Psoas muscle (tissue), 8 donors: ENCODE results near the gene DNAI4. TPM values are rescaled to one million over a fixed set of nuclear protein-coding genes. Genes with fewer than 3 reads are reported as not detected.

Experiments
- ATAC-seq, 4 donors: fragments of 200-7000 bp; cut with Tn5 transposase; one replicate each; pipeline ENCODE4 v1.9.1; 2020; ENCODE audit warnings: moderate library complexity in 3 of 4, mild to moderate bottlenecking in 2 of 4
- DNase-seq, 2 donors: peaks; one replicate each; pipeline ENCODE4 v3.0.0-alpha.2; 2020
- H3K27ac ChIP-seq: fragments of 200-600 bp; one replicate; pipeline ENCODE4 v1.8.0; 2022
- H3K27me3 ChIP-seq, 3 donors: fragments of 200-600 bp in 1 of 3; one replicate each; pipeline versions ENCODE4 v1.6.1 to v1.8.0; 2013 to 2022; ENCODE audit warnings: low read length in 2 of 3, mild to moderate bottlenecking in 2 of 3, moderate library complexity in 1 of 3; ENCODE audit not compliant: insufficient read depth in 3 of 3
- H3K36me3 ChIP-seq, 2 donors: fragments of 200-600 bp in 1 of 2; one replicate each; pipeline versions ENCODE4 v1.6.1 to v1.8.0; 2013 to 2022; ENCODE audit warnings: low read depth in 1 of 2, mild to moderate bottlenecking in 1 of 2, moderate library complexity in 1 of 2; ENCODE audit not compliant: insufficient read depth in 1 of 2
- H3K4me1 ChIP-seq: fragments of 200-600 bp; one replicate; pipeline ENCODE4 v1.8.0; 2022
- H3K4me3 ChIP-seq: fragments of 200-600 bp; one replicate; pipeline ENCODE4 v1.8.0; 2022; ENCODE audit warnings: mild to moderate bottlenecking
- H3K9me3 ChIP-seq: fragments of 200-600 bp; one replicate; pipeline ENCODE4 v1.8.0; 2022
- CTCF ChIP-seq: fragments of 200-600 bp; IDR thresholded peaks from one replicate; pipeline ENCODE4 v1.8.0; 2022; ENCODE audit warnings: antibody characterized with exemption
- WGBS, 3 donors: extraction: QIAGEN DNeasy Blood & Tissue Kit; methylation state at CpG; one replicate each; pipeline versions ENCODE4 v1.1.6 to v1.1.7; 2013; 5-methylcytosine and 5-hydroxymethylcytosine counted together
- intact Hi-C, 2 donors: fragments of 100-400 bp; cut with DNase I; formaldehyde crosslinking; loops; one replicate each; pipeline versions ENCODE4 v1.11.0 to v1.14.2; 2022
- polyA plus RNA-seq, 3 donors: library from polyadenylated mRNA; stranded (reverse); fragments of 200-250 nt; gene quantifications; one replicate each; pipeline ENCODE4 v1.2.3, GENCODE V29; 2013
- total RNA-seq, 4 donors: library from RNA; stranded (reverse); fragmentation: NEBNext Ultra II Directional in 2 of 4; extraction: Animal tissue kit (Norgen Biotek cat#: 25700) in 2 of 4; gene quantifications; one replicate each; pipeline versions ENCODE4 v1.2.1 to v1.2.4, GENCODE V29; 2021 to 2023
- donor health status: healthy with polysubstance abuse.
- donor health status: DM: no; HTN: no; CAD: no; lungs with moderate emphysema.
- donor health status: Bipolar disorder and iron deficiency.
- donor health status: healthy.
- donor health status: DM: yes; HTN: yes; CAD: no.
- donor health status: DM: no; HTN: no; CAD: no.
- donor health status: DM: no; HTN: no; CAD: no.
- donor health status: DM: yes; HTN: yes; CAD: no.

The DNAI4 gene
- total and polyA plus RNA-seq, 7 donors, result 0.18 to 6.5 (median 4.5) TPM

DNA sequence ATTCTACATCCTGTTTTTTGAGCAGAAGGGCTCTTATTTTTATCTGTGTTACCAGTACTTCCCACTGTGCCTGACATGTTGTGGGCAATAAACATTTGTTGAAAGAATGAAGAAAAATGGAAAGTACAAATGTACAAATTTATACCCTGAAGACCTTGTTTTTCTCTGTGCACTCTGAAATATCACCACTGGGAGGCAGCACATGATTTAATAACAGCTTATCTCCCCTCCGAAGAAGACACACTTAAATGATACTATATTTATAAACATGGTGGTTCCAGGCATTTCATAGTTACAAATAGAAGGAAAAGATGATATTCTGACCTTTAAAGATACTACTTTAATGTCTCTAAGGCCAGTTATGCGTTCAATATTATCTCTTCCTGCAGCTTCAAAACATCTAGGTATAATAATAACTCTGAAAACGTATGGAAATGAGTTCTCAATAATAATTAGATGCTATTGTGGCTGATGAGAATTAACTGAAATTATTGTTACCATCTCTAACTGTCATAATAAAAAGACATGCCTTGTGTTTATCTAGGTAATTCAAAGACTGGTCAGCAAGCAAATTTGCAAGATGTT lies 159.6 kb downstream of the DNAI4 start:
- Histone ChIP-seq H3K9me3 (no peaks in the 10 kb centered on the region), H3K36me3 (no peaks in the 10 kb centered on the region), H3K27me3 (no peaks in the 10 kb centered on the region), H3K27ac (no peak overlapping the region), H3K4me3 (no peak overlapping the region), H3K4me1 (no peaks in the 10 kb centered on the region)
- DNase-seq (no peak), ATAC-seq (peak in 1 of 4 donors; percentile 71)
- intact Hi-C loops, result loop anchor here (2.0 to 10.0 kb wide), 5 partner anchors 160 to 447 kb away; partner anchors contain the start of genes DNAI4 (in 2 of the 2) and MIER1 (in 2 of the 2)
- TF ChIP-seq CTCF, result peak; percentile 76
- WGBS, 3 donors, result 24 to 32% (median 26%) methylated on average over 3 of the region's 3 CpGs

Other genes with a start within 250 kb of the DNAI4 start
- 1 to 10 TPM in 1 of 4 donors, under 1 TPM in 3; 0.38 to 3.9 (median 0.83) TPM for gene DYNLT5, start 172.4 kb downstream of the DNAI4 start, total RNA-seq
- under 1 TPM; 0.21 to 0.55 (median 0.51) TPM for gene DYNLT5, start 172.4 kb downstream of the DNAI4 start, polyA plus RNA-seq
- not detected for gene INSL5, start 123.6 kb downstream of the DNAI4 start, total RNA-seq
- not detected for gene INSL5, start 123.6 kb downstream of the DNAI4 start, polyA plus RNA-seq
- 10 to 100 TPM; 12.9 to 18.9 (median 15.2) TPM for gene MIER1, start 134 bp upstream of the DNAI4 start, total RNA-seq
- 10 to 100 TPM in 2 of 3 donors, 1 to 10 TPM in 1; 6.4 to 13.1 (median 10.5) TPM for gene MIER1, start 134 bp upstream of the DNAI4 start, polyA plus RNA-seq
- 1 to 10 TPM; 5.1 to 6.8 (median 6.3) TPM for gene SLC35D1, start 129.3 kb upstream of the DNAI4 start, total RNA-seq
- gene SLC35D1, start 129.3 kb upstream of the DNAI4 start, polyA plus RNA-seq, result 1 to 10 TPM; 2.5 to 7.0 (median 3.8) TPM
- gene C1orf141, start 210.1 kb upstream of the DNAI4 start, total RNA-seq, result not detected
- gene C1orf141, start 210.1 kb upstream of the DNAI4 start, polyA plus RNA-seq, result not detected
- gene IL23R, start 241.6 kb upstream of the DNAI4 start, total RNA-seq, result not detected
- not detected for gene IL23R, start 241.6 kb upstream of the DNAI4 start, polyA plus RNA-seq